A673 (cell line): Measurements from ENCODE around the gene CHIC2. TPM values are rescaled to one million over a fixed set of nuclear protein-coding genes. Genes with fewer than 3 reads are reported as not detected.

ENCODE experiments used
- BruUV-seq: library from RNA; stranded (reverse); fragments of 400-500 nt; replicated peaks from 2 replicates; lab custom pipeline; 2021; lab: Mats Ljungman, UMichigan
- CTCF ChIA-PET: fragments of 300-600 bp; sonication (Branson Sonifier 250); formaldehyde crosslinking; loops from one replicate; lab custom pipeline; 2022; ENCODE audit warnings: antibody characterized with exemption; lab: Charles Lee
- POLR2A ChIA-PET: fragments of 300-600 bp; sonication (Branson Sonifier 250); formaldehyde crosslinking; loops from one replicate; lab custom pipeline; 2022; ENCODE audit warnings: antibody characterized with exemption; ENCODE audit not compliant: low non-redundant PET; lab: Charles Lee
- DNase-seq: peaks from one replicate; pipeline ENCODE4 v3.0.0-alpha.2; 2015; ENCODE audit warnings: low spot score
- H3K27ac ChIP-seq: fragments of 200-600 bp; sonication (generic); 2 replicates; pipeline ENCODE4 v1.5.1; 2016; ENCODE audit warnings: mixed run types, low read depth, mild to moderate bottlenecking, mixed read lengths, antibody characterized with exemption, low read length; ENCODE audit not compliant: poor library complexity, severe bottlenecking
- H3K27me3 ChIP-seq: fragments of 200-600 bp; sonication (generic); replicated peaks from 2 replicates; pipeline ENCODE4 v1.6.1; 2017; ENCODE audit warnings: mixed run types, low read depth, mild to moderate bottlenecking, mixed read lengths, antibody characterized with exemption, low read length; ENCODE audit not compliant: insufficient read depth, poor library complexity
- H3K36me3 ChIP-seq: fragments of 200-600 bp; sonication (generic); 2 replicates; pipeline ENCODE4 v1.6.1; 2016; ENCODE audit warnings: mixed run types, mild to moderate bottlenecking, mixed read lengths, antibody characterized with exemption, low read length; ENCODE audit not compliant: insufficient read depth, poor library complexity, severe bottlenecking
- H3K4me1 ChIP-seq: fragments of 200-600 bp; sonication (generic); 2 replicates; pipeline ENCODE4 v1.6.1; 2017; ENCODE audit warnings: mixed run types, mild to moderate bottlenecking, mixed read lengths, antibody characterized with exemption, low read length; ENCODE audit not compliant: insufficient read depth, poor library complexity, severe bottlenecking
- H3K4me3 ChIP-seq: fragments of 200-600 bp; sonication (generic); 2 replicates; pipeline ENCODE4 v1.5.1; 2016; ENCODE audit warnings: low read depth, mixed run types, mild to moderate bottlenecking, mixed read lengths, low read length; ENCODE audit not compliant: poor library complexity, severe bottlenecking
- H3K9me3 ChIP-seq: fragments of 200-600 bp; sonication (generic); 2 replicates; pipeline ENCODE4 v1.6.1; 2016; ENCODE audit warnings: mixed run types, low read depth, mild to moderate bottlenecking, mixed read lengths, antibody characterized with exemption, low read length; ENCODE audit not compliant: poor library complexity, severe bottlenecking
- EZH2 ChIP-seq: fragments of 200-600 bp; sonication (generic); IDR thresholded peaks from 2 replicates; pipeline ENCODE4 v1.6.1; 2017; ENCODE audit warnings: borderline replicate concordance, low read depth, mild to moderate bottlenecking, mixed read lengths, antibody characterized with exemption, low read length; ENCODE audit not compliant: poor library complexity, severe bottlenecking
- intact Hi-C: fragments of 100-400 bp; cut with micrococcal nuclease; formaldehyde crosslinking; loops from one replicate; pipeline ENCODE4 v1.10.0; 2022; ENCODE audit not compliant: unreplicated experiment
- total RNA-seq: library from RNA; stranded (reverse); gene quantifications from 2 replicates; pipeline ENCODE4 v1.2.3, GENCODE V29; 2021
- TF ChIP-seq, protein P1 (sequence below): fragments of 300-800, 200-600 bp; sonication (generic); conservative IDR thresholded peaks from 2 replicates; pipeline ENCODE4 v1.5.1; 2017; ENCODE audit warnings: low read depth, mild to moderate bottlenecking, antibody characterized with exemption, low read length, moderate library complexity, mixed read lengths

Gene CHIC2
- total RNA-seq, 1 experiment from 2014 or later = 8.1 TPM

DNA sequence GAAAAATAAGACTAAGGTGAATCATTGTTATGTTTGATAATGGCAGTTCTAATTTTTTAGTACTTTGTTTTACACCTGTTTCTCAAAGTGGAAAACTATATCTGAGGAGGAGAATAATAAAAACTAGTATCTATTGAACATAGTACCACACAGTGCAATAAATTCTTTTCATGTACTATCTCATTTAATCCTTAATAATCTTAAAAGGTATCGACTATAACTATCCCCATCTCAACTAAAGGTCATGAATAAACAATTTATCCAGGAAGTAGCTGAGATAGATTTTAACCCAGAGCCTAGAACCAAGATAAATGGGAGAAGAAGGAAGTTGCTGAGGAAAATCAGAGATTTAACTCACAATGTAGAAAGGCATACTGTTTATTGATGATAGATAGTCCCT lies 2.5 kb downstream of the CHIC2 start:
- Histone ChIP-seq H3K27ac (no peak overlapping the region), H3K4me1 (peaks cover 4% of the 10 kb centered on the region), H3K9me3 (no peaks in the 10 kb centered on the region), H3K36me3 (no peaks in the 10 kb centered on the region), H3K27me3 (no peaks in the 10 kb centered on the region), H3K4me3 (no peak overlapping the region)
- BruUV-seq = no TSS peak
- ChIA-PET POLR2A (no interaction called here), CTCF (no interaction called here)
- no peak for DNase-seq
- intact Hi-C loops = no loop called here
- TF ChIP-seq, protein P1, sequence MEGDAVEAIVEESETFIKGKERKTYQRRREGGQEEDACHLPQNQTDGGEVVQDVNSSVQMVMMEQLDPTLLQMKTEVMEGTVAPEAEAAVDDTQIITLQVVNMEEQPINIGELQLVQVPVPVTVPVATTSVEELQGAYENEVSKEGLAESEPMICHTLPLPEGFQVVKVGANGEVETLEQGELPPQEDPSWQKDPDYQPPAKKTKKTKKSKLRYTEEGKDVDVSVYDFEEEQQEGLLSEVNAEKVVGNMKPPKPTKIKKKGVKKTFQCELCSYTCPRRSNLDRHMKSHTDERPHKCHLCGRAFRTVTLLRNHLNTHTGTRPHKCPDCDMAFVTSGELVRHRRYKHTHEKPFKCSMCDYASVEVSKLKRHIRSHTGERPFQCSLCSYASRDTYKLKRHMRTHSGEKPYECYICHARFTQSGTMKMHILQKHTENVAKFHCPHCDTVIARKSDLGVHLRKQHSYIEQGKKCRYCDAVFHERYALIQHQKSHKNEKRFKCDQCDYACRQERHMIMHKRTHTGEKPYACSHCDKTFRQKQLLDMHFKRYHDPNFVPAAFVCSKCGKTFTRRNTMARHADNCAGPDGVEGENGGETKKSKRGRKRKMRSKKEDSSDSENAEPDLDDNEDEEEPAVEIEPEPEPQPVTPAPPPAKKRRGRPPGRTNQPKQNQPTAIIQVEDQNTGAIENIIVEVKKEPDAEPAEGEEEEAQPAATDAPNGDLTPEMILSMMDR = no peak
- TF ChIP-seq EZH2 = no peak

DNA sequence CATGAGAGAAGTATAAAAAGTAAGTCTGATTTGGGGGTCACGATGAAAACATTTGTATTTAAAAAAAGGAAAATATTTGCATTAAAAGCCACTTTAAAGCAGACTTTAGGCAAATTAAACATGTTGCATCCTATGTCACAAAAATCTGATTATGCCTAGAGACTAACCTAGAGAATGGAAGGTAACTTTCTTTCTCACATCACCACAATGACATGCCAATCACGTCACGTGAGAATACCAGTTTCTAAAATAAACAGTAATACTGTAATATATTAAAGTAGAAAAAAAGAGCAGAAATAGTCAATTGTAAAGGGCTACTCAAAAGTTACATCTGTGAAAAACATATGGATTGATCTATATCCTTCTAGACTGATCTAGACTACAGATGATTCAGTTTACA lies 3.3 kb downstream of the CHIC2 start:
- no peak overlapping the region for H3K4me3 ChIP-seq
- no peak for DNase-seq
- ChIA-PET CTCF (no interaction called here), POLR2A (no interaction called here)
- H3K27me3 ChIP-seq = no peaks in the 10 kb centered on the region
- BruUV-seq = no TSS peak
- TF ChIP-seq, protein P1 = no peak
- TF ChIP-seq EZH2 = no peak
- H3K36me3 ChIP-seq = no peaks in the 10 kb centered on the region
- intact Hi-C loops = no loop called here
- no peak overlapping the region for H3K27ac ChIP-seq
- H3K9me3 ChIP-seq = no peaks in the 10 kb centered on the region
- H3K4me1 ChIP-seq = peaks cover 4% of the 10 kb centered on the region

DNA sequence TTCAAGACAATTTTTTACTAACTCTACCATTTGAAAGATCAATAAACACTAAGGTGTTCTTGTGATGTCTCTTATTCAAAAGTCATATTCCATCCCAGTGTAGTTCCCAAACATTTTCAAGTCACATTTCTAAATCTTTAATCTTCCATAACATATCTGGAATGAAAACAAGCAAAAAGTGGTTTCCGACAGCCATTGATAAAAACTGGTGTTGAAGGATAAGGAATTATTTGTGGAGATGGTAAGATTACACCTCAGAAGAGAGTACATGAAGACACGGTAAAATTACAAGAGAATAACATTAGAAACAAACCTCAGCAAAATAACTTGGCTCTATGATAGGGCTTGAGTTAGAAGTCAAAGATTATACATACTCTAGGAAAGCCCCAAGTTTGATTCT lies 4.3 kb downstream of the CHIC2 start:
- ChIA-PET POLR2A (no interaction called here), CTCF (no interaction called here)
- Histone ChIP-seq H3K4me1 (peaks cover 4% of the 10 kb centered on the region), H3K9me3 (no peaks in the 10 kb centered on the region), H3K36me3 (no peaks in the 10 kb centered on the region), H3K27ac (no peak overlapping the region), H3K4me3 (no peak overlapping the region), H3K27me3 (no peaks in the 10 kb centered on the region)
- no TSS peak for BruUV-seq
- TF ChIP-seq EZH2 = no peak
- TF ChIP-seq, protein P1 = no peak
- no peak for DNase-seq
- intact Hi-C loops = no loop called here
